Measurements from ENCODE around the gene NUMB.

Gene NUMB

DNA sequence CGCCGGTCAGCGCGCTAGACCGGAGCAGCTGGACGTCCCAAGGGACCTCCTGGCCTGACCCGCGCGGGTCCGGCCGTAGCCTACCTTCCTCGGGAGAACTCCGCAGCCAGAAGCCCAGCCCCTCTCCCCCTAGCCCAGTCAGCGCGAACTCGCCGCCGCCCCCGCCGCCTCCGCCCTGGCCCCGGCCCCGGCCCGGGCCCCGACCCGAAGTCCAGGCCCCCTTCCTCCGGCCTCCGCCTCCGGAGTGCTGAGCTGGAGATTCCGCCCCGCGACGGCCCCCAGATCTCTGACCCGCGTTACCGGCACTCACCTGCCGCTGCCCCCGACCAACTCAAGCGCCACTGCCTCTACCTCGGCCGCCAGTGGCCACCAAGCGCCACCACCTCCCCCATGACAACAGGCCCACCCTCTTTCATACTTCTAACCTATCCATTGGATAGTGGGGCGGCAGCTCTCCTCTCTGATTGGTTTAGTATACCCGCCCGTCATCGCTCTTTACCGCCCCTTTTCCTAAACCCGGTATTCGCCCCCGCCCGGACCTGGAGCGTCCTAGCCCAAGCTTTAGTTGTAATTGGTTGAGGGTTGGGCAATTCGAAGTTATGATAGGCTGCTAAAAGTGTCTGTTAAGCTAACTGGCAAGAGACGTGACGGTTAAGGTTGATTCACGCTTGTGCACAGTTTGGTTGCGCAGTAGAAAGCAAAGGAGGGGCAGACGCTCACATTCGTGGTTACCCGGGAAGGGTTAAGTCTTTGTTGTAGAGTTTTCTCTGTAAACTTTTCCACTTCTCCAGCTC, at the start of gene NUMB:
NUMB (minus strand) TSS at position 364 of the 794 bp plus-strand sequence. CDS start 102,795 bp downstream, outside the sequence.
- peak; percentile 94 for DNase-seq (ENCODE audit: low spot score)

DNA sequence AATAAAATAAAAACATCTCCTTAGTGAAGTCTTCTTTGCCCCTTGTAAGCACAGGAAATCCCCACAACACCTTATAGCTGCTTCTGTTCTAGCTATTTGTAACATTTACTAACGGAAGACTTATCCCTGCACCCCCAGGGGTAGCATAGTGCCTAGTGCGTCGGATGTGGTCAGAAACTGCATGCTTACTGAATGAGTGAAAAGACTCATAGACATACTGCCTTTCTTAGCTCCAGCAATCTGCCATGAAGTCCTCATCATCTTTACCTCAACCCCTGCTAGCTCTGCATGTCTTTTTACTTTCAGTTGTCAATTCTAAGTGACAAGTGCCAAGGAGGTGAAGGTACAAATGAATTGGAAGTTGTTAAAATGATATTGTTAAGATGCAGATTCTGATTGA, 45.3 kb upstream of the NUMB start:
- DNase-seq (ENCODE audit: low spot score), result no peak

DNA sequence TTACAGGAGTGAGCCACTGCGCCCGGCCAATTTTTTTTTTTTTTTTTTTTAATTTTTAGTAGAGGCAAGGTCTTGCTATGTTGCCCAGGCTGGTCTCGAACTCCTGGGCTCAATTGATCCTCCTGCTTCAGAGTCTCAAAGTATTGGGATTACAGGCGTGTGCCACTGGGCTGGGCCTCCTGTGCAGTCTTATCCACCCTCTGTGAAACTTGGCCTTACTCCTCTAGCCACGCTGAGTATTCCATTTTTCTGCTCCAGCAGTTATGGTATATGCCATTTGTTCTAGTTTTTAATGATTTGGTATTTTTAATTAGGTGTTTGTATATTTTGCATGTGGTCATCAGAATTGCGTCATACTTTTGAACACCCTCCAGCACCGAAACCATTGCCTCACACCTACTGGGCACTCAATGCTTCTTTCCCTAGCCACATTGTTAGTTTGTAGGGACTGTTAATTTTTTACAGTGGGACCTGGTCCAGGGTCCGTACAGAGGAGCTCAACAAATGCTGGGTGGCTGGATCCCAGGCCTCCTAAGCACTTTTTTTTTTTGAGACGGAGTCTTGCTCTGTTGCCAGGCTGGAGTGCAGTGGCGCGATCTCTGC, 43.8 kb upstream of the NUMB start:
- DNase-seq (ENCODE audit: low spot score), result no peak

DNA sequence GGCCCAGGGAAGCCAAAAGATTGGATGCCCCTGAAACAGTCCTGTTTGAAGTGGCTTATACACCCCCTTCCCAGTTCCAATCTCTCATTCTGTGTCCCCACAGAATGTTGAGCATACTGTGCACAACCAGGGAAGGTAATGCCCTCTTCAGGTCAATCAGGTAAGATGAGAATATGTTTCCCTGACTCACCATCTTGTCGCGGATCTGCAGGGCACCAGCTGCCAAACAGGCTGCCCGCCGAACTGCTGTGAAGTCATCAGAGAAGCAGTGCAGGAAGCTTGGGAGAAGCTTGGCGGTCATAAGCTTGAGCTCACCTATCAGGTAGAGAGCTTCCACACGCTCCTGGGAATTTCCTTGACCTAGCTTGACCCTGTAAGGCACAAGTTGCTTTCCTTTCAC, 42.0 kb upstream of the NUMB start:
- no peak for DNase-seq (ENCODE audit: low spot score)

DNA sequence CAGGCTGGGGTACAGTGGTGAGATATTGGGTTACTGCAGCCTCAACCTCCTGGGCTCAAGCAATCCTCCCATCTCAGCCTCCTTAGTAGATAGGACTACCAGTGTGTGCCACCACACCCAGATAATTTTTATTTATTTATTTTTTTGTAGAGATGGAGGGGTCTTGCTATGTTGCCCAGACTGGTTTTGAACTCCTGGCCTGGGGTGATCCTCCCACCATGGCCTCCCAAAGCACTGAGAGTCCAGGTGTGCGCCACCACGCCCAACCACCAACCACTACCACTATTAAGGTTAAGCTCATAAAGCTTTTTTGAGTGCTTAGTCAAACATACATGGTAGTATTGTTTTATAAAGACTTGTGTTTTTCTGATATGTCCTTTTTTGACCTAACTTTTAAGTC, 36.2 kb upstream of the NUMB start:
- DNase-seq (ENCODE audit: low spot score), result no peak

DNA sequence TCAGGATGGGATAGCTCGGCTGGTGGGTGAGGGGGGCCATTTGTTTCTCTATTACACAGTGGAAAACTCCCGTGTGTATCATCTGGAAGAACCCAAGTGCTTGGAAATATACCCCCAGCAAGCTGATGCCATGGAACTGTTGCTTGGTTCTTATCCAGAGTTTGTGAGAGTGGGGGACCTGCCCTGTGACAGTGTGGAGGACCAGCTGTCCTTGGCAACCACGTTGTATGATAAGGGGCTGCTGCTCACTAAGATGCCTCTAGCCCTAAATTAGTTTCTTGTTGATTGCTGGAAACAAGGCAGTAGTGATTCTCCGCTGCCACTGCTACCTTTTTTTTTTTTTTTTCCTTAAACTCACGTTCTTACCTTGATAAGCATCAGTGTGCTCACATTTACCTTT, 34.3 kb upstream of the NUMB start:
- no peak for DNase-seq (ENCODE audit: low spot score)

DNA sequence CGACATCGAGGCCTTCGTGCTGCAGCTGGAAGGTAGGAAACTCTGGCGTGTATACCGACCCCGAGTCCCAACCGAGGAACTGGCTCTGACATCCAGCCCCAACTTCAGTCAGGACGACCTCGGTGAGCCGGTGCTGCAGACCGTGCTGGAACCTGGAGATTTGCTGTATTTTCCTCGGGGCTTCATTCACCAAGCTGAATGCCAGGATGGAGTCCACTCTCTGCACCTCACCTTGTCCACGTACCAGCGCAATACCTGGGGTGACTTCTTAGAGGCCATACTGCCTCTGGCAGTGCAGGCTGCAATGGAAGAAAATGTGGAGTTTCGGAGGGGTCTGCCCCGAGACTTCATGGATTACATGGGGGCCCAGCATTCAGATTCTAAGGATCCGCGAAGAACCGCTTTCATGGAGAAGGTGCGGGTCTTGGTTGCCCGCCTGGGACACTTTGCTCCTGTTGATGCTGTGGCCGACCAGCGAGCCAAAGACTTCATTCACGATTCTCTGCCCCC, 33.8 kb upstream of the NUMB start:
- DNase-seq (ENCODE audit: low spot score), result no peak

DNA sequence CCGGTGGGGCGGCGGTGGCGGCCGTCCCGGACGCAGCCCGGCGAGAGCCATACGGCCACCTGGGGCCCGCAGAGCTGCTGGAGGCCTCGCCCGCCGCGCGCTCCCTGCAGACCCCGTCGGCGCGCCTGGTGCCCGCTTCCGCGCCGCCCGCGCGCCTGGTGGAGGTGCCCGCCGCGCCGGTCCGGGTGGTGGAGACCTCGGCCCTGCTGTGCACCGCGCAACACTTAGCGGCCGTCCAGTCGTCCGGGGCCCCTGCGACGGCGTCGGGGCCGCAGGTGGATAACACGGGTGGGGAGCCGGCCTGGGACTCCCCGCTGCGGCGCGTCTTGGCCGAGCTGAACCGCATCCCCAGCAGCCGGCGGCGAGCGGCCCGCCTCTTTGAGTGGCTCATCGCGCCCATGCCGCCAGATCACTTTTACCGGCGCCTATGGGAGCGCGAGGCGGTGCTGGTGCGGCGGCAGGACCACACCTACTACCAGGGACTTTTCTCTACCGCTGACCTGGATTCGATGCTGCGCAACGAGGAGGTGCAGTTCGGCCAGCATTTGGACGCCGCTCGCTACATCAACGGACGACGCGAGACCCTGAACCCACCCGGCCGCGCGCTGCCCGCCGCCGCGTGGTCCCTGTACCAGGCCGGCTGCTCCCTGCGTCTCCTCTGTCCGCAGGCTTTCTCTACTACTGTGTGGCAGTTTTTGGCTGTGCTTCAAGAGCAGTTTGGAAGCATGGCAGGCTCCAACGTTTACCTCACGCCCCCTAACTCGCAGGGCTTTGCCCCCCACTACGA, 33.1 kb upstream of the NUMB start:
- peak; percentile 78 for DNase-seq (ENCODE audit: low spot score)

- no peak for DNase-seq (ENCODE audit: low spot score)
Measured at GRCh38 chr14:73489481-73490175, 31.3 kb upstream of the NUMB start.

DNA sequence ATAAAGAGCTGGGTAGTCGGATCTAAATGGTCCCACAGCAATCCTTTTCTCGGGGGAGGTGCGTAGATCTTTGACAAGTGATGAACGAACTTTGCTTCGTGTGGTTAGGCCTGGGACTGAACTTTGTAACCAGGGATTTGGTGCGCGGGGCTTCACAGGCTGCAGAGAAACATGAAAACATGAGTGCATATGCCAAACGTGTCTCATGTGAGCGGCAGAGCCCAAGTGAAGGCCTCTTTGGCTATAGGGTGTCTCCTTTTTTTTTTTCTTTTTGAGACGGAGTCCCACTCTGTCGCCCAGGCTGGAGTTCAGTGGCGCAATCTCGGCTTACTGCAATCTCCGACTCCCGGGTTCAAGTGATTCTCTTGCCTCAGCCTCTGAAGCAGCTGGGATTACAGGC, 20.3 kb upstream of the NUMB start:
- DNase-seq (ENCODE audit: low spot score), result no peak

GRCh38 chr14:73477618-73478266, 19.4 kb upstream of the NUMB start:
- DNase-seq (ENCODE audit: low spot score), result no peak

DNA sequence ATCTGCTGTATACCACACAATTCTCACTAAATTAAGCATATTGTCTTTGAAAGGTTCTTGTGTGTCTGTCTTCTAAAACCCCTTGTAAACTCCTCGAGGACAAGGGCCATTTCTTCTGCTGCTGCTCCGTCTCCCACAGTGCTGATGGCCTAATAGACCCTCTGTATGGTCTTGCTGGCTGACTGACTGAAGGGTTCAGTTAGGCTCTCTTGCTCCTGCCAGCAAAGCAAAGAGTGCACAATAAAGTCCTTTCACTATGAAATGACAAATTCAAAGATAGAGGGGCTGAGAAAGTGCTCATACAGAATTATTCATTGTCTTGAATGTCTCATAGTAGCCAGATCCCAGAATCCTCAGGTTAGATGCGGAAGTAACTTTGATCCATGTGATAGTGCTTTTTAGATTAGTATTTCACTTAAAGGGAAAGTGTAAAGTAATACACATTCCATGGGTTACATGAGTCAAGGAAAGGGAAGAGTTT, 18.1 kb upstream of the NUMB start:
- DNase-seq (ENCODE audit: low spot score), result no peak

GRCh38 chr14:73474952-73475351, 16.6 kb upstream of the NUMB start:
- no peak for DNase-seq (ENCODE audit: low spot score)

GRCh38 chr14:73472185-73473114, 14.1 kb upstream of the NUMB start:
- peak; percentile 69 for DNase-seq (ENCODE audit: low spot score)

DNA sequence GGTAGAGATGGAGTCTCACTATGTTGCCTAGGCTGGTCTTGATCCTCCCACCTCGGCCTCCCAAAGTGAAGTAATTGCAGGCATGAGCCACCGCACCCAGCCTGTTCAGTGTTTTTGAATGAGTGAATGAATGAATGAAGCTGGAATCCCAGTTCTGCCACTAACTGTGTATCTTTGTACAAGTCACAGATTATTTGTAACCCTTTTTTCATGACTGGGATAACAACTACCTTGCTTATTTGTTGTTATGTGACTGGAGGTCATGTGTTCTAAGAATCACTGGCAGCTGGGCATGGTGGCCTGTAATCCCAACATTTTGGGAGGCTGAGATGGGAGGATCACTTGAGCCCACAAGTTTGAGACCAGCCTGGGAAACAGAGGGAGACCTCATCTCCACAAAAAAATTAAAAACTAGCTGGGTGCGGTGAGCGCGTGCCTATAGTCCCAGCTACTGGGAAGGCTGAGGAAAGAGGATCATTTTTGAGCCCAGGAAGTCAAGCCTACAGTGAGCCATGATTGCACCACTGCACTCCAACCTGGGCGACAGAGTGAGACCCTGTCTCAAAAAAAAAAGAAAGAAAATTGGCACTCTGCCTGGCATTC, 13.3 kb upstream of the NUMB start:
- no peak for DNase-seq (ENCODE audit: low spot score)

DNA sequence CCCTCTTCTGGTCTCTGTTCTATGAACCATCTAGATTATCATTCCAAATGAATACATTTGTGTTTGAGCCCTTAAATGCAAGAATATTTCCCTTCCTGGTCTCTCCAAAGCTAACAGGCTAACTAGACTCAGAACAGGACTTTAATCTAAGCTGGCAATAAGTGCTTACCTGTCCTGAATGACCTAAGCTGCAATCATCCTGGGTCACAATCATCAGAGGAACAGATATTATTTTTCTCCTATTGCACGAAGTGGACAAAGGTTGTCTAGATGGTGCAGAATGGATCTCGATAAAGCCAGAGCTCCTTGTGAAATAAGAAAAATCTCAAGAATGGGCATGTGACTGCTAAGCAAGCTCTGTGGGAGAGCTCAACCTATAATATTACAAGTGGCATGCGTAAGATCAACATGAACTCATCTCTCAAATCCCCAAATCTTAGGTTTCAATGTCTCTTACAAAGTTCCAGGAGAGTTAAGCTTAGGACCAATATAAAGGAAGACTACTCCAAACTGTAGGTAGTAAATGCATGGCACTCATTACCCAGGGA, 10.6 kb upstream of the NUMB start:
- no peak for DNase-seq (ENCODE audit: low spot score)

- no peak for DNase-seq (ENCODE audit: low spot score)
Measured at GRCh38 chr14:73467800-73468199, 9.5 kb upstream of the NUMB start.

- no peak for DNase-seq (ENCODE audit: low spot score)
Measured at GRCh38 chr14:73467377-73467776, 9.0 kb upstream of the NUMB start.

DNA sequence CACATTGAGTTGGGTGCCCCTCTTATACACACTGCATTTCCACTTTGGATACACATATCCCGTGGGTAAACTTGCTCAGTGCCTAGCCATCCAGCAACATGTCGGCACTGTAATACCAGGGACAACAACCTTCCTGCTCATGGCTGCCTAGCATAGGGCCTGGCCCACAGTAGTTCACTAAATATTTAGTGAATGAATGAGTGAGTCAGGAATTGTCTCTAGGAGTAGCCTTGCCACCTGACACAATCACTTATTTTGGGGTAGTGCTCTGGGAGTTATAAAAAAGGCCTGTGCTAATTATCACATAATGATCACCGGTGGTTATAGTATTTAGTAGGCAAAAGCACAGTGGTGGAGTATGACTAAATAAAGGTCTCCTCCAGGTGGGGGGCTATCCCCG, 8.5 kb upstream of the NUMB start:
- DNase-seq (ENCODE audit: low spot score), result no peak

All from iPS-NIHi11 (cell line).